ENCODE results near the gene ESR1. TPM values are rescaled to one million over a fixed set of nuclear protein-coding genes. Genes with fewer than 3 reads are reported as not detected.

Gene ESR1
- total RNA-seq, 1 donor from 2014 or later: 17.5 TPM

DNA sequence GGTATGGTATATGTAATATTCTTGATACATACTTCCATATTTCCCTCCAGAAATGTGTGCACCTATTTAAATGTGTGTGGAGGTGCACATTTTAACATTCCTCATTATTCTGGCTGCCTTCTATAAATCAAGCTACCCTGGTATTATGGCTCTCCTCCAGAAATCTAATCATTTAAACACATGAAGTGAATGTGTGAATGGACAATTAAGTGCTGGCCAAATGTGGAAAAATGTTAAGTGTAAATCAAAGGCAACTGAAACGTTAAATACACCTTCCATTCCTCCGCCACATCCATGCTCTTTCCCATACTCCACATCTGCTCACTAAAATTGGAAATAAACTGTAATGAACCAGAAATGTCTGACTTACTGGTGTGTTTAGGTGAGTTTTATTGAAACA lies 24.9 kb upstream of the ESR1 start:
- ATAC-seq (ENCODE audit: low read depth) (no peak), DNase-seq (no peak)
- Mint-ChIP-seq H3K4me1 (no peaks in the 10 kb centered on the region), H3K36me3 (ENCODE audit: low read depth) (peaks cover 2% of the 10 kb centered on the region), H3K27ac (no peak overlapping the region), H3K4me3 (no peak overlapping the region), H3K27me3 (no peaks in the 10 kb centered on the region), H3K9me3 (peaks cover 2% of the 10 kb centered on the region)
- POLR2A ChIA-PET: no interaction called here
- CTCF ChIA-PET: no interaction called here
- TF ChIP-seq, protein P1, sequence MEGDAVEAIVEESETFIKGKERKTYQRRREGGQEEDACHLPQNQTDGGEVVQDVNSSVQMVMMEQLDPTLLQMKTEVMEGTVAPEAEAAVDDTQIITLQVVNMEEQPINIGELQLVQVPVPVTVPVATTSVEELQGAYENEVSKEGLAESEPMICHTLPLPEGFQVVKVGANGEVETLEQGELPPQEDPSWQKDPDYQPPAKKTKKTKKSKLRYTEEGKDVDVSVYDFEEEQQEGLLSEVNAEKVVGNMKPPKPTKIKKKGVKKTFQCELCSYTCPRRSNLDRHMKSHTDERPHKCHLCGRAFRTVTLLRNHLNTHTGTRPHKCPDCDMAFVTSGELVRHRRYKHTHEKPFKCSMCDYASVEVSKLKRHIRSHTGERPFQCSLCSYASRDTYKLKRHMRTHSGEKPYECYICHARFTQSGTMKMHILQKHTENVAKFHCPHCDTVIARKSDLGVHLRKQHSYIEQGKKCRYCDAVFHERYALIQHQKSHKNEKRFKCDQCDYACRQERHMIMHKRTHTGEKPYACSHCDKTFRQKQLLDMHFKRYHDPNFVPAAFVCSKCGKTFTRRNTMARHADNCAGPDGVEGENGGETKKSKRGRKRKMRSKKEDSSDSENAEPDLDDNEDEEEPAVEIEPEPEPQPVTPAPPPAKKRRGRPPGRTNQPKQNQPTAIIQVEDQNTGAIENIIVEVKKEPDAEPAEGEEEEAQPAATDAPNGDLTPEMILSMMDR (IDR thresholded peaks at IDR 0.05): no peak
- intact Hi-C loops (cut with micrococcal nuclease): no loop called here

DNA sequence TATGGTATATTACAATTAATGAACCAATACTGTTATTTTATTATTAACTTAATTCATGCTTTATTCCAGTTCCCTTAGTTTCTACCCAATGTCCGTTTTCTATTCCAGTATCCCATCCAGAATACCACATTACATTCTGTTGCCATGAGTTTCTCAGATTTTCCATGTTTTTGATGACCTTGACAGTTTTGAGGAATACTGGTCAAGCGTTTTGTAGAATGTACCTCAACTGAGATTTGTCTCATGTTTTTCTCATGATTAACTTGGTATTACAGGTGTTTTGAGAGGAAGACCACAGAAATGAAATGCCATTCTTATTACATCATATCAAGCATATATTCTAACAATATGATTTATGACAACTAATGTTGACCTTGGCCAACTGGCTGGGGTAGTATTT lies 23.8 kb upstream of the ESR1 start:
- intact Hi-C loops (cut with micrococcal nuclease): no loop called here
- TF ChIP-seq, protein P1 (IDR thresholded peaks at IDR 0.05): no peak
- ATAC-seq (ENCODE audit: low read depth) (no peak), DNase-seq (no peak)
- CTCF ChIA-PET: no interaction called here
- H3K27me3 Mint-ChIP-seq: no peaks in the 10 kb centered on the region
- no peak overlapping the region for H3K4me3 Mint-ChIP-seq
- POLR2A ChIA-PET: no interaction called here
- no peak overlapping the region for H3K27ac Mint-ChIP-seq
- H3K36me3 Mint-ChIP-seq (ENCODE audit: low read depth): peaks cover 2% of the 10 kb centered on the region
- peaks cover 13% of the 10 kb centered on the region for H3K9me3 Mint-ChIP-seq
- H3K4me1 Mint-ChIP-seq: no peaks in the 10 kb centered on the region

DNA sequence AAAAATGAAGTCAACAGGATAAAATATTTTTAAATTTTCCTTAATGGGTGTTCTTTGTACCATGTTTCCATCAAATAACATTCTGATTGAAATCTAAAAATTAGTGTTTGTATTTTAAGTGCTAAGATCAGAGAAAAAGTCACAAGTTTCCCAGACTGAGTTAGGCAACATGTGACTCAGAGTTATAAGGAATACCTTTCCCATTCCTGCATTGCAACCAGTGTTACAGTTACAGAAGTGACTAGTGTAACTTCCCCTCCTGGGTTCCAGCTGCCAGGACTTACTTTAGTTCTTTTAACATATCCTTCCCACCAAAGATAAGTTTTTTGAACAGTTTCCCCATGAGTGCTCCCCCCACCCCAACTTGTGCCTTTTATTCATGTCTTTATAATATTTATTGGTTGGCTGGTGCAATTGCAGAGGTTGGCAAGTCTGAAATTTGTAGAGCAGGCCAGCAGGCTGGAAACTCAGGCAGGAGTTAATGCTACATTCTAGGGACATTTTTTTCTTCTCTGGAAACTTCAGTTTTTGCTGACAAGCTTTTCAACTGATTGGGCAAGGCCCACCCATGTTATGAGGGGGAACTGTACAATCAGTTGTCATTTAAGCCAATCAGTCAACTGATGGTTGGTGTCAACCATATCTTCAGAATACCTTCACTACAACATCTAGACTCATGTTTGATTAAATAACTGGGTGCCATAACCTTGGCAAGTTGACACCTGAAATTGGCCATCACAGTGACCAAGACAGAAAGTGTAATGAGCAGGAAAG lies 22.9 kb upstream of the ESR1 start:
- H3K9me3 Mint-ChIP-seq: peaks cover 16% of the 10 kb centered on the region
- POLR2A ChIA-PET: no interaction called here
- no peak overlapping the region for H3K27ac Mint-ChIP-seq
- no peaks in the 10 kb centered on the region for H3K27me3 Mint-ChIP-seq
- H3K4me3 Mint-ChIP-seq: no peak overlapping the region
- no peaks in the 10 kb centered on the region for H3K4me1 Mint-ChIP-seq
- H3K36me3 Mint-ChIP-seq (ENCODE audit: low read depth): no peaks in the 10 kb centered on the region
- no peak for DNase-seq
- ATAC-seq (ENCODE audit: low read depth): no peak
- intact Hi-C loops (cut with micrococcal nuclease): no loop called here
- CTCF ChIA-PET: no interaction called here
- TF ChIP-seq, protein P1 (IDR thresholded peaks at IDR 0.05): no peak

DNA sequence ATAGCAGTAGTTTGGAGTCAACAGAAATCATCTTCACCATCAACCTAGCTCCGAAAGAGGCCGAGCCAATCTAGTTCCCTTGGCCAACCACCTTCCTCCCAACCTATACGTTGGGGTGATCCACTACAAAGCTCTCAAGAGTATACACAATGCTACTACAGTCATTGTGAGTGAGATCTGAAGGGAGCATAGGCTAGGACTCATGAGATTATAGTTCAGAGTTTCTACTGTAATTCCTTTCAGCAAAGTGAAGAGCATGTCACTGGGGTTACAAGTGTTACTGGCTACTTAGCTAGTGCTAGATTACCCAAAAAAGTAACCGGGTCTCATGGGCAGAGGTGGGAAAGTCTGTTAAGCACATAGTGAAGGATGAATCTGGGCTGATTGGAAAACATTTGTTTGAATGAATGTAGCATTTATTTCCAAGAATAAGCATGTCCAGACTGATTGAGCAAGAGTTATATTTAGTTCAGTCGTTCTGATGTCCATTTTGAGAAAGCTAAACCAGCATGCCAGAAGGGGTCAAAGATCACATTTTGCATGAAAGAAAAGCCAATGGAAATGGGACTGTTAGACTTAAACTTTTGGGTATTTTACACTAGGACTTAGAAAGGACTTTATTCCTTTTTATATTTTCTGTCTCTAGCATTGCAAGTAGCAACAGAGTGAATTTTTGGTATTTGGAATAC lies 10.5 kb upstream of the ESR1 start:
- no peaks in the 10 kb centered on the region for H3K27me3 Mint-ChIP-seq
- ChIA-PET CTCF (no interaction called here), POLR2A (no interaction called here)
- H3K4me1 Mint-ChIP-seq: peaks cover 5% of the 10 kb centered on the region
- DNase-seq: no peak
- no peak for ATAC-seq (ENCODE audit: low read depth)
- H3K27ac Mint-ChIP-seq: no peak overlapping the region
- H3K4me3 Mint-ChIP-seq: no peak overlapping the region
- TF ChIP-seq, protein P1 (IDR thresholded peaks at IDR 0.05): no peak
- H3K9me3 Mint-ChIP-seq: no peaks in the 10 kb centered on the region
- no peaks in the 10 kb centered on the region for H3K36me3 Mint-ChIP-seq (ENCODE audit: low read depth)
- intact Hi-C loops (cut with micrococcal nuclease): no loop called here

DNA sequence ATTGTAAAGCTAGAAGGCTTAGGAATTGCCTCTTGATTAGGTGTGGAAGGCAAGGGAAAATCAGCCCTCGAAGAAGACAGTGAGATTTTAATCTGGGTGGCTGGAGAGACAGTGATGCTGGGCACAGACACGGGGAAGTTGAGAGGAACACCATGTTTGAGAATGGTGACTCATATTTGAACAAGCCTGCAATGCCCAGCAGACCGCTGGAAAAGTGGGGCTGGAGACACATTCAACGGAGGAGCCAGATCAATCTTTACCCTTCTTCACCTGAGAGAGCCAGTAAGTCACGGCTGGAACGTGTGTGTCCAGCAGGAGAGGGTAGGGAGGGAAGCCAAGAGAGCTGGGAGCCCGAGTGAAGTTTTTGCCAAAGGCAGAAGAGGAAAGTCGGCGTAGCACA lies 3.7 kb upstream of the ESR1 start:
- ChIA-PET POLR2A (no interaction called here), CTCF (no interaction called here)
- Mint-ChIP-seq H3K36me3 (ENCODE audit: low read depth) (no peaks in the 10 kb centered on the region), H3K4me3 (no peak overlapping the region), H3K27me3 (peaks cover 10% of the 10 kb centered on the region), H3K27ac (no peak overlapping the region), H3K9me3 (no peaks in the 10 kb centered on the region), H3K4me1 (peaks cover 11% of the 10 kb centered on the region)
- ATAC-seq (ENCODE audit: low read depth): no peak
- TF ChIP-seq, protein P1 (IDR thresholded peaks at IDR 0.05): no peak
- DNase-seq: no peak
- intact Hi-C loops (cut with micrococcal nuclease): loop anchor here (10.0 kb wide), 1 partner anchor 221 kb away; no protein-coding TSS in a partner anchor
